ENCODE measurements around the gene KAZN.

The KAZN gene

GRCh38 chr1:15090373-15090772, 491.9 kb downstream of the KAZN start:
- Histone ChIP-seq H3K4me3 (ENCODE audit: low read length) (no peak overlapping the region), H3K9ac (ENCODE audit: low read length) (no peak overlapping the region), H3K27ac (ENCODE audit: low read length) (no peak overlapping the region), H3K36me3 (ENCODE audit: control insufficient read depth, low read depth, low read length) (no peaks in the 10 kb centered on the region), H3K4me1 (ENCODE audit: control insufficient read depth, low read depth, low read length) (peaks cover 6% of the 10 kb centered on the region), H3K9me3 (ENCODE audit: control insufficient read depth, low read depth, low read length) (no peaks in the 10 kb centered on the region), H3K27me3 (ENCODE audit: control insufficient read depth, insufficient read depth, low read length) (no peaks in the 10 kb centered on the region)

- peaks cover 6% of the 10 kb centered on the region for H3K4me1 ChIP-seq (ENCODE audit: control insufficient read depth, low read depth, low read length)
- no peak overlapping the region for H3K9ac ChIP-seq (ENCODE audit: low read length)
- H3K36me3 ChIP-seq (ENCODE audit: control insufficient read depth, low read depth, low read length) = no peaks in the 10 kb centered on the region
- H3K27me3 ChIP-seq (ENCODE audit: control insufficient read depth, insufficient read depth, low read length) = no peaks in the 10 kb centered on the region
- H3K27ac ChIP-seq (ENCODE audit: low read length) = no peak overlapping the region
- H3K4me3 ChIP-seq (ENCODE audit: low read length) = no peak overlapping the region
- no peaks in the 10 kb centered on the region for H3K9me3 ChIP-seq (ENCODE audit: control insufficient read depth, low read depth, low read length)
Observed at GRCh38 chr1:15094056-15094455, 495.6 kb downstream of the KAZN start.

DNA sequence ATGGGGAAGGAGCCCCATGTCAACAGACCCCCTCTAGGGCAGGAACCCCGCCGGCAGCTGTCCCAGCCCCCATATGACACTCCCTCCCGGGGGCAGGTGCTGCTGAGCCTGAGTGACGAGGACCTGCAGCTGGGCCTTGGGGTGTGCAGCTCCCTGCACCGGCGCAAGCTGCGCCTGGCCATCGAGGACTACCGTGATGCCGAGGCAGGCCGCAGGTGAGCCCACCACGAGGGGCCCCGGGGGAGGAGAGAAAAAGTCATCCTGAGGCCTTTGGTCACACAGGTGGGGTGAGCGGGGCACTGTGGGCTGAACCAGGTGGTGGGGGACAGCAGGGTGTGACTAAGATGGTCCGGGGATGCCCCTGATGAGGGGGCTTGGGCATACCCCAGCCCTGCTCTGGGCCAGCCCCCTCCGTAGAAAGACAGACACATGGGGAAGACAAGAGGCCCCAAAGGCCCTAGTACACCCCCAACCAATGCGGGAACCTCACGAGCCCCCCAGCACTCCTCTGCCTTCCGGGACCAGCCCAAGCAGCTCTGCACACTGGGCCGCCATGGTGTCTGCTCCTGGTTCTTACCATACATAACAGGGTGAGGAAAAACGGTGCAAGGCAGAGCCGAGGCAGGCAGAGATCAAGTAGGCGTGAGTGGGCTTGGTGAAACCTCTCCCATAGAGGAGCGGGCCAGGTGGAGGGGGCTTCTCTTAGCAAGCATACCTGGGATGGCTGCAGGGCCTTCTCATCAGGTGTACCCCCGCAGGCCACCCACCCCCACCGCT, 496.4 kb downstream of the KAZN start:
- Histone ChIP-seq H3K9ac (ENCODE audit: low read length) (no peak overlapping the region), H3K27ac (ENCODE audit: low read length) (no peak overlapping the region), H3K36me3 (ENCODE audit: control insufficient read depth, low read depth, low read length) (no peaks in the 10 kb centered on the region)

GRCh38 chr1:15095496-15095875, 497.0 kb downstream of the KAZN start:
- peaks cover 8% of the 10 kb centered on the region for H3K27me3 ChIP-seq (ENCODE audit: control insufficient read depth, insufficient read depth, low read length)
- H3K9ac ChIP-seq (ENCODE audit: low read length) = no peak overlapping the region
- peaks cover 12% of the 10 kb centered on the region for H3K4me1 ChIP-seq (ENCODE audit: control insufficient read depth, low read depth, low read length)
- no peak overlapping the region for H3K27ac ChIP-seq (ENCODE audit: low read length)
- no peaks in the 10 kb centered on the region for H3K36me3 ChIP-seq (ENCODE audit: control insufficient read depth, low read depth, low read length)
- H3K9me3 ChIP-seq (ENCODE audit: control insufficient read depth, low read depth, low read length) = no peaks in the 10 kb centered on the region
- no peak overlapping the region for H3K4me3 ChIP-seq (ENCODE audit: low read length)

More for the DNA sequence above, 496.4 kb downstream of the KAZN start:
- Histone ChIP-seq H3K9me3 (ENCODE audit: control insufficient read depth, low read depth, low read length) (no peaks in the 10 kb centered on the region), H3K4me3 (ENCODE audit: low read length) (no peak overlapping the region), H3K4me1 (ENCODE audit: control insufficient read depth, low read depth, low read length) (peaks cover 10% of the 10 kb centered on the region), H3K27me3 (ENCODE audit: control insufficient read depth, insufficient read depth, low read length) (peaks cover 5% of the 10 kb centered on the region)

- no peak overlapping the region for H3K4me3 ChIP-seq (ENCODE audit: low read length)
- no peaks in the 10 kb centered on the region for H3K36me3 ChIP-seq (ENCODE audit: control insufficient read depth, low read depth, low read length)
- H3K9ac ChIP-seq (ENCODE audit: low read length) = no peak overlapping the region
- H3K27ac ChIP-seq (ENCODE audit: low read length) = no peak overlapping the region
- peaks cover 7% of the 10 kb centered on the region for H3K4me1 ChIP-seq (ENCODE audit: control insufficient read depth, low read depth, low read length)
- no peaks in the 10 kb centered on the region for H3K9me3 ChIP-seq (ENCODE audit: control insufficient read depth, low read depth, low read length)
- peaks cover 11% of the 10 kb centered on the region for H3K27me3 ChIP-seq (ENCODE audit: control insufficient read depth, insufficient read depth, low read length)
Observed at GRCh38 chr1:15096293-15096692, 497.8 kb downstream of the KAZN start.

GRCh38 chr1:15098176-15099125, 500.0 kb downstream of the KAZN start:
- H3K4me3 ChIP-seq (ENCODE audit: low read length) = no peak overlapping the region
- peaks cover 7% of the 10 kb centered on the region for H3K4me1 ChIP-seq (ENCODE audit: control insufficient read depth, low read depth, low read length)
- H3K9ac ChIP-seq (ENCODE audit: low read length) = no peak overlapping the region
- H3K27ac ChIP-seq (ENCODE audit: low read length) = no peak overlapping the region
- no peaks in the 10 kb centered on the region for H3K9me3 ChIP-seq (ENCODE audit: control insufficient read depth, low read depth, low read length)
- peaks cover 16% of the 10 kb centered on the region for H3K27me3 ChIP-seq (ENCODE audit: control insufficient read depth, insufficient read depth, low read length)
- H3K36me3 ChIP-seq (ENCODE audit: control insufficient read depth, low read depth, low read length) = no peaks in the 10 kb centered on the region

DNA sequence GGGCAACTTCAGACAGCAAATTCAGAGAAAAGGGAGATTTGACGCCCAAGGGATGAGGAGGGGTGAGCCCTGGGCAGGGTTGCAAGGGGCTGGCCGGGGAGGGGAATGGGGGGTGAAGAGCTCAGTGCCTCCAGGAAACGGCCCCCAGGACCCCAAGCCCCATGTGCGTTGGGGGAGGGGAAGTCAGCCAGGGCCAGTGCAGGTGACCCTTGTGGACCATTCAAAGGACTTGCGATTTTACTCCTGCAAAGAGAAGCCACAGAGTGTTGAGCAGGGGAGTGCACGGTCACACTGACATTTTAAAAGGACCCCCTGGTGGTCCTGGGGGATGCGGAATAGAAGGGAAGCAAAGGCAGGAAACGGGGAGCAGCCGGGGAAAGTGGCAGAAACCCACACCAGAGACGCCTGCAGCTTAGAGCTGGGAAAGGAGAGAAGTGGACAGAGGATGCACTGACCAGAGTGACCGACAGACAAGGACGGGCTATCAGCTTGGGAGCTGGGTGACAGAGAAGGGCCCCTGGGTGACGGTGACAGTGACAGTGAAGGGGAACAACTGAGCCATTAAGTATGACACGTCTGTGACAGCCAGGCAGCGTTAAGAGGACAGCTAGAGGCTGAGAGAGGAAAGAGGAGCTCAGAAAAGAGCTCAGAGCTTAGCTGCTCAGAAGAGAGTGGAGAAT, 501.1 kb downstream of the KAZN start:
- no peaks in the 10 kb centered on the region for H3K36me3 ChIP-seq (ENCODE audit: control insufficient read depth, low read depth, low read length)
- H3K27ac ChIP-seq (ENCODE audit: low read length) = no peak overlapping the region
- H3K27me3 ChIP-seq (ENCODE audit: control insufficient read depth, insufficient read depth, low read length) = peaks cover 16% of the 10 kb centered on the region
- peaks cover 7% of the 10 kb centered on the region for H3K4me1 ChIP-seq (ENCODE audit: control insufficient read depth, low read depth, low read length)
- no peak overlapping the region for H3K4me3 ChIP-seq (ENCODE audit: low read length)
- H3K9ac ChIP-seq (ENCODE audit: low read length) = no peak overlapping the region
- H3K9me3 ChIP-seq (ENCODE audit: control insufficient read depth, low read depth, low read length) = no peaks in the 10 kb centered on the region

- no peak overlapping the region for H3K27ac ChIP-seq (ENCODE audit: low read length)
- H3K27me3 ChIP-seq (ENCODE audit: control insufficient read depth, insufficient read depth, low read length) = peaks cover 16% of the 10 kb centered on the region
- H3K9ac ChIP-seq (ENCODE audit: low read length) = no peak overlapping the region
- no peak overlapping the region for H3K4me3 ChIP-seq (ENCODE audit: low read length)
- no peaks in the 10 kb centered on the region for H3K9me3 ChIP-seq (ENCODE audit: control insufficient read depth, low read depth, low read length)
- H3K4me1 ChIP-seq (ENCODE audit: control insufficient read depth, low read depth, low read length) = peaks cover 7% of the 10 kb centered on the region
- H3K36me3 ChIP-seq (ENCODE audit: control insufficient read depth, low read depth, low read length) = no peaks in the 10 kb centered on the region
Observed at GRCh38 chr1:15100121-15100879, 501.8 kb downstream of the KAZN start.

DNA sequence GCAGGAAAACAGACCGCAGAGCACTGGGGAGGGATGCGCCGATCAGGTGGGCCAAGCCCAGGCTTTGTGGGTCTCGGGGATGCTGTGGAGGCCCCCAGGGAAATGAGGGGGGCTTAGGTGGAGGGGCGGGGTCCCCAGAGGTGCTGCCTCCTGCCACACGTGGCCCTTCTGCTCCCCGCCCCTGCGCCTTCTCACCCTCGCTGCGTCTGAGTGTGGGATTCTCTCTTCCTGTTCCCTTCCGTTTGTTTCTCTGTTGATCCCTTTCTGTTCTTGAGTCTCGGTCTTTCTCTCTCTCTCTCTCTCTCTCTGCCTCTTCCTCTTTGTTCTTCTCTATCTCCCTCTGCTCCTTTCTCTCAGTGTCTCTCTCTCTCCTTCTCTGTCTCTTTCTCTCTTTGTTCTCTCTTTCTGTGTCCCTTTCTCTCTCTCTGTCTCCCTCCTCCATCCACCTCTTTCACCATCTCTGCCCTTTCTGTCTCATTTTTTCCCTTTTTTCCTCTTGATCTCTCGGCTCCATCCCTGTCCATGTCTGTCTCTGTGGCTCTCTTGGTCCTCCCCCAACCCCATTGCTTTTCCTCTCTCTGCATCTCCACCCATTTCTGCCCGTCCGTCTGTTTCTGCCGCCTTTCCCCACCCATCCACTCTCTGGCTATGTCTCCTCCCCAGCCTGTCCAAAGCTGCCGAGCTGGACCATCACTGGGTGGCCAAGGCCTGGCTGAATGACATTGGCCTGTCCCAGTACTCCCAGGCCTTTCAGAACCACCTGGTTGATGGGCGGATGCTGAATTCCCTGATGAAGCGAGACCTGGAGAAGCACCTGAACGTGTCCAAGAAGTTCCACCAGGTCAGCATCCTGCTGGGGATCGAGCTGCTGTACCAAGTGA, 502.6 kb downstream of the KAZN start:
- peaks cover 16% of the 10 kb centered on the region for H3K27me3 ChIP-seq (ENCODE audit: control insufficient read depth, insufficient read depth, low read length)
- H3K9me3 ChIP-seq (ENCODE audit: control insufficient read depth, low read depth, low read length) = no peaks in the 10 kb centered on the region
- H3K36me3 ChIP-seq (ENCODE audit: control insufficient read depth, low read depth, low read length) = no peaks in the 10 kb centered on the region
- H3K4me1 ChIP-seq (ENCODE audit: control insufficient read depth, low read depth, low read length) = peaks cover 7% of the 10 kb centered on the region
- no peak overlapping the region for H3K4me3 ChIP-seq (ENCODE audit: low read length)
- no peak overlapping the region for H3K9ac ChIP-seq (ENCODE audit: low read length)
- no peak overlapping the region for H3K27ac ChIP-seq (ENCODE audit: low read length)

DNA sequence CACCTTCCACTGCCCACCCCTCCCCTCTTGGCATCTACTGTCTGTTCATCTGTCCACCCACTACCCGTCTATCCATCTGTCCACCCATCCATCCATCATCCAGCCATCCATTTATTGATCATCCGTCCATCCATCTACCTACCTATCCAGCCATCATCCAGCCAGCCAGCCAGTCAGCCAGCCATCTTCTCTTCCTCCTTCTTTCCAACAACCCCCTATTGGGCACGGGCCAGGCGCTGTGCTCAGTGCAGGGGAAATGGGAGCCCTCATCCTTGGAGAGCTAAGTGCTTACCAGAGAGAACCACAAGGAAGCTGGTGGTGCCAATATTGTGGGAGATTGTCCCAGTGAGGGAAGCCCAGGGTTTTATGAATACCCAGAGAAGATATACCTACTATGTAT, 503.3 kb downstream of the KAZN start:
- Histone ChIP-seq H3K27ac (ENCODE audit: low read length) (no peak overlapping the region), H3K9ac (ENCODE audit: low read length) (no peak overlapping the region), H3K36me3 (ENCODE audit: control insufficient read depth, low read depth, low read length) (no peaks in the 10 kb centered on the region), H3K4me1 (ENCODE audit: control insufficient read depth, low read depth, low read length) (peaks cover 7% of the 10 kb centered on the region), H3K4me3 (ENCODE audit: low read length) (no peak overlapping the region), H3K9me3 (ENCODE audit: control insufficient read depth, low read depth, low read length) (no peaks in the 10 kb centered on the region), H3K27me3 (ENCODE audit: control insufficient read depth, insufficient read depth, low read length) (peaks cover 16% of the 10 kb centered on the region)

Data from iPS-18a (cell line).